Endothelial cell of hepatic sinusoid (primary cell): ENCODE measurements around the gene NR6A1.

Experiments used
- in situ Hi-C: cut with HindIII; loops from 2 replicates; pipeline ENCODE4 v1.10.0; 2017; ENCODE audit warnings: low sequenced_read_pairs

Gene NR6A1

DNA sequence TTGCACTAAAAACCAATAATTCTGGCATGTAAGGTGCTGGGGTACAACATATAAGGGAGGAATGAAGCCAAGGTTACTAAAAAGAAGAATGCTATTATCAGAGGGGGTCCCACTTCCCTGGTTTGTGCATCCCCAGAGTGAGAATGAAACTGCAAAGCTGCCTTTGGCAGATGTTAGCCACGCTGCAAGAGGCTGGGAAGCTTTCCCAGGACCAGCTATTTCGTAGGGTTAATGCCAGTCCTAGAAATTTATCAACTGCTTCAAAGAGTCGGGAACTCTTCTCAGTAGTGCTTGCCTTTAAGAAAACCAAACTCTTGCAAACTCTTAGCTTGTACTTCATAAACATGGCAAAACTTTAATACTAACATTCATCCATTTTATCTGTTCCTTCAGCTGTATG, 176.4 kb downstream of the NR6A1 start:
- in situ Hi-C loops = no loop called here

DNA sequence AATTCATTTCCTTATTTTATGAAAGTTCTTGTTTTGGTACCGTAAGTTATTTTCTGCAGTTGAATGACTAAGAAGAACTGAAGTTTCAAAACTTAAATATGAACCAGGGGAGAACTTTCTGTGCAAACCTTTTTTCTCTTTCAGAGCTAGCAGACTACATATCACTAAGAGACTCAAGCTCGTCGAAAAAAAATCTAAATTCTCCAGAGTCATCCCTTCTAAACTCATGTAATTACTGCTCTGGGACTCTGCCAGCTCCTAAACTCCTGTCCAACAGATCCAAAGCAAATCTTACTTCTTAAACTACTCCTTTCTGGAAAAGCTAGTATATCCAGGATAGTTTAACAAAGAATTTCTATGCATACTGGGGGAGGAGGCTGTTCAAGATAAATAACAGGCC, 176.9 kb downstream of the NR6A1 start:
- in situ Hi-C loops = no loop called here

DNA sequence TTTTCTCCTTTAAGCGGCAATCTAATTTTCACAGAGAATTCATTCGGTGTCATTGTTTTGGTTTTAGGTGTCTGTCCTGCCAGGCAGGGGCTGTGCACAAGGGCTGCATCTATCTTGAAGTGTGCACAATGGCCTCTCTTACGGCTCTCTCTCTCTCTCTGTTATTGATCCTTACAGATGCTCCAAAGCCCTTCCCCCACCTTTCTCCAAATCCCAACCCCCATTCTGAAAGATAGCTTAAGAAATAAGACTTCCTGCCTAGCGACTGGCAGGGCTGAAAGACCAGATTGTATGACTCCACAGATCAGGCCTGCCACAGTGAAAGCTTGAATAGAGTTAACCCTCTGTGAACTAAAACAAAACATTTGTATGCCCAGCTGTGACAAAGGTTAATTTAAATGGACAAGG, 177.5 kb downstream of the NR6A1 start:
- in situ Hi-C loops = no loop called here

DNA sequence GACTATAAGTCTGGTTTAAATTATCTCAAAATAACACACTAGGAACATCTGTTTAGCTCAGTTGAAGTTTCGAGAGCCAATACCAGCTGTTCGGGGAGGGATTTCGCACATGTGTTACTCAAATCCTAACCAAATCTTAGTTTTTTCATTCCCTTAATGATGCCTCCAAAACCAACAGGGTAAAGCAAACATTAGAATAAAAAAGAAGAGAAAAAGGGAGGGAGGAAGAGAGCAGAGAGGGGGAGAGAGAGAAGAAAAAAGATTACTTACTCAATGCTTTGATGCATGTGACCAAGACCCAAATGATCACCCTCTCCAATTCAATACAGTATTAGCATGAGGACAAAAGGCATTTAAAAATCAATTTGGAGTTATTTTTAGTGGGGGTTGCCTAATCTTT, 177.9 kb downstream of the NR6A1 start:
- in situ Hi-C loops = no loop called here

DNA sequence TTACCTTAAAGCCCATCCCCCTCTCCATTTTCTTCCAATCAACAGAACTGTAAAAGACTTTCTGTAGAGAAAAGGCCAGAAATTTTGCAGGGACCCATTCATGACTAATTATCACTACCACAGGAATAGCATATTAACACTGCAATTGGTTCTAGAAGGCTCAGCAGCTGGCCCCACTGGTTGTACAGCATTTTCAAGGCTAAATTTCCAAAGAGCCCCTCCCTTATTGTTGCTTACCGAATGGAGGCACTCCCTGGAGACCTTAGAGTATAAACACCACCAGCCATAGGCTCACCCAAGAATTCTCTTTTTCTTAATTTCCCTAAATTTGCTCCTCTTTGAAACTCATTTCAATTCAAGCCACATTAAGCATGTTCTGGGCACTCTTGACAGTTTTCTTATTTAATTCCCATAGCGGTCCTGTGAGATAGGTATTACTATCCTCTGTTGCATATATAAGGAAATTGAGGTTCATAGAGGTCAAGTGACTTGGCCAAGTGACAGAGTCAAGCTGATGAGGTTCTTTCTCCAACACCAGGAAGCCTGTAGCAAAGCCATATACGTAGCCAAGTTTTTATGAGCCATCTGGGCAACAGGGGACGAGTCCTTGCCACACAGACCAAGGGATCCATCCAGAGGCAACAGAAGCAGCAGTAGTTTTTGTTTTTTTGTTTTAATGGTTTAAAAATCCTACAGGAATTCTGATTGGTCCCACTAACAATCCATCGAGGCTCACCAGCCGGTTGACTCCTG, 180.0 kb downstream of the NR6A1 start:
- in situ Hi-C loops = no loop called here

DNA sequence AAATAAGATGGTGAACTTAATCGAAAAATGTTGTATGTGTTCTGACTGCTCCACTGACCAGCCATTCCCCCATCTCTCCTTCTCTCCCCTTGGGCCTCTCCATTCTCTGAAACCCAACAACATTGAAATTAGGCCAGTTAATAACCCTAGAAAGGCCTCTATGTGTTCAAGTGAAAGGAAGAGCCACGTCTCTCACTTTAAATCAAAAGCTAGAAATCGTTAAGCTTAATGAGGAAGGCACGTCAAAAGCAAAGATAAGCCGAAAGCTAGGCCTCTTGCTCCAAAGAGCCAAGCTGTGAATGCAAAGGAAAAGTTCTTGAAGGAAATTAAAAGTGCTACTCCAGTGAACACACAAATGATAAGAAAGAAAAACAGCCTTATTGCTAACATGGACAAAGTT, 186.5 kb downstream of the NR6A1 start:
- in situ Hi-C loops = no loop called here

DNA sequence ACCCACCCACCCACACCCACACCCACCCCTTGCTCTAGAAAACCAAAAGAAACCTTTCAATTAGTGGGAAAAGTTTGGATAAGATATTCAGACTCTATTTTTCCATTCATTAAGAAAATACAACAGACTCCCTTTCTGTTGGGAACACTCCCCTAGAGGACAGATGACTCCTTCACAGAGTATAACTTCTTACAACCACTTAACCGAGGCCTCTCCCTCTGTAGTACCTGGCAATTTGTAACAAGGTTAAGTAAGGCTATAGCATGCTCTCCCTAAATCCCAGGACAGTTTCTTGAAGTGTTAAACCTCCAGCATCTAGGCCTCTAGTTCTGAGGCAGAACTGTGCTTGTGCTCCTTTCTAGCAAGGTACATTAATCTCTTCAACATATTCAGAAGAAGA, 188.0 kb downstream of the NR6A1 start:
- in situ Hi-C loops = no loop called here

DNA sequence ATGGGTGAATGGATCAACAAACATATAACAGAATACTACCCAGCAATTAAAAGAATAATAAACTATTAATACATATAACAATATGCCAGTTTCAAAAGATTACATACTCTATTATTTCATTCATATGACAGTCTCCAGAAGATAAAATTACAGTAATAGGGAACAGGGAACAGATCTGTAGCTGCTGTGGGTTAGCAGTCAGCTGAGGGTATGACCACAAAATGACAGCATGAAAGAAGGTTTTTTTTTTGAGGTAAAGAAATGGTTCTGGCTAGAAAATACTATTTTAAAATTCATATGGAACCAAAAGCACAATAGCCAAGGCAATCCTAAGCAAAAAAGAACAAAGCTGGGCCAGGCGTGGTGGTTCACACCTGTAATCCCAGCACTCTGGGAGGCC, 190.9 kb downstream of the NR6A1 start:
- in situ Hi-C loops = no loop called here

DNA sequence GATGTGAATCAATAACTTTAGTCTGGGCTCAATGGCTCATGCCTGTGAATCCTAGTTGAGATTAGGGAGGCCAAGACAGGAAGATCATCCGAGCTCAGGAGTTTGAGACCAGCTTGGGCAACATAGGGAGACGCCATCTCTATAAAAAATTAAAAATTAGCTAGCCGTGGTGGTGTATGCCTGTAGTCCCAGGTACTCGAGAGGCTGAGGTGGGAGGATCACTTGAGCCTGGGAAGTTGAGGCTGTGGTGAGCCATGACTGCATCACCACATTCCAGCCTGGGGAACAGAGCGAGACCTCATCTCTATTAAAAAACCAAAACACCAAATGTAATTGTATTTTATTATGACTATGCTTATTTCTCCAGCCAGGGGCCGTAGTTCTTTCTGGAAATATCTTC, 194.4 kb downstream of the NR6A1 start:
- in situ Hi-C loops = no loop called here

DNA sequence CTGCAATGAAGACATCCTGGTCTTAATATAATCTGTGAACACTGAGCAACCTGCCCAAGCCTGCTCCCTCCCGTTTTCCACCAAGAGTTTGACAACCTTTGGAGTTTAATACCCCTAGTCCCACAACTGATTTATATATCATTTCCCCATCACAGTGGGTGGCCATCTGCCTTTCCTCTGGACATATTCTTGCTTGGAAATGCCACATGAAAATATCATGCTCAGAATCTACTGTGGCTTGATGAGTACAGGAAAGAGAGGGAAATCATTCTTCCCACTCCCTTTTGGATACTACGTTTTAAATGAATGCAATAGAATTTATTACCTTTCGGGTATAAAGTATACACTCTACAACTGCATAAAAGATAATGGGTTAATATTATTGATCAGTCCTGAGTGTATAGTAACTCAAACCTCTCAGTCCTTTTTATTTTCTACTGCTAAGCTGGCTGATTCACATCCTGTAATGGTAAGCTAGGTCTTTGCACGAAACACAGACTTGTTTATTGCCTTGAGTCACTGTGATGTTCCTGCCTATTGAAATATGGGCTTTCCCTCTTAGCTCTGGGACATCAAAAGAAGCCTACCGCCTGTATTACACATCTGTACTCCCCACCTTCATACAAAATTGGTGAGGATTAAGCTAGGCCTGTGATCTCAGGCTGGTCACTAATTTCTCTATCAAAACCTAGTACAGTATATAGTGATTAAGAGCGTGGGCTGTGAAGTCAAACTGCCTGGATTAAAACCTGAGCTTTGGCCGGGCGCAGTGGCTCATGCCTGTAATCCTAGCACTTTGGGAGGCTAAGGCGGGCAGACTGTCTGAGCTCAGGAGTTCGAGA, 196.4 kb downstream of the NR6A1 start:
- in situ Hi-C loops = loop anchor here (5.0 kb wide), 1 partner anchor 37 kb away; no protein-coding TSS in a partner anchor

DNA sequence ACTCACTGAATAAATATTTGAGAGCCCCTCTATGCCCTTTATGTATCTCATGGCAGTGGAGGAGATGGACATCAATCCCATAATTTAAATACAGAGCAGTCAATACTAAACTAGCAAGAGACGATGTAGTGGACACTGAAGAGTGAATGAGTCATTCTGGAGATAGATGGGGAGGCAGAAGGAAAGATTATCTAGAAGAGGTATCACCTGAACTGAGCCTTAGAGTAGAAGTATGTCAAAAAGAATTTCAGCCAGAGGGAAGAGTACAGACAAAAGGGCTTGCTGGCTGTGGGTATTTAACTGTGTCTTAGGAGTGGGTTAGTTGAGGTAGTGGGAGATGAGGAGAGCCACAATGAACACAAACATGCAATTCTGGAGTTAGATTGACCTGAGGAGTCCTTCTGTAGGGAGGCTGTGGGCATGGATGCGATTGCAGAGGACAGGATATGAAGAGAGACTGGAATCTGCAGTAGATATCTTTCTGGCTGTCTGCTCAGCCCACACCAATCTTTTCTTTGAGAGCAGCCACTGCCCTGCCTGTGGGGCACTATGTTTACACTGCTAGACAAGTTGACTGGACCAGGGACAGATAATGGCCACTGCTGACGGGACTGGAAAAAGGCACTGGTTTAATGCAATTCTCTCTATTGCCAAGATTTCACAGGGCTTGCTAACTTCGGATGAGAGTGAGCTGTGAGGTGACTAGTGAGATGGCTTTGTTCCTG, 200.0 kb downstream of the NR6A1 start:
- in situ Hi-C loops = loop anchor here (5.0 kb wide), 1 partner anchor 34 kb away; no protein-coding TSS in a partner anchor

DNA sequence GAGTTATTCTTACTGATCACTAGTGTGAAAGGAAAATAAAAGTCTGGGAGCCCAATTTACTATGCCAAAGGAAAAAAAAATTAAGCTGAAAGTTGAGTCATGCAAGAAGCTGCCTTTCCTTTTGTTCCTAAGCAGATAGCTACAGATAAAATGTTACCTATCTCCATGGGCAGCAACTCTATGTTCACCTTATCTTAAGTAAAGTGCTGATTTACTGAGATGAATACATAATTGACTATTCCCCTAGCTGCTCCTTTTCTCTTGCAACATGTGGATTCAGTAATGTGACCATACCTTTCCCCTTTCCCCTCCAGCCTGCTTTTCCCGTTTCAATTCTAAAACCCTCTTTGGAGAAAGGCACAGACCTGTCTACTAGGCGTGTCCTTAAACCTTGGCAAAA, 201.2 kb downstream of the NR6A1 start:
- in situ Hi-C loops = loop anchor here (5.0 kb wide), 1 partner anchor 33 kb away; no protein-coding TSS in a partner anchor

DNA sequence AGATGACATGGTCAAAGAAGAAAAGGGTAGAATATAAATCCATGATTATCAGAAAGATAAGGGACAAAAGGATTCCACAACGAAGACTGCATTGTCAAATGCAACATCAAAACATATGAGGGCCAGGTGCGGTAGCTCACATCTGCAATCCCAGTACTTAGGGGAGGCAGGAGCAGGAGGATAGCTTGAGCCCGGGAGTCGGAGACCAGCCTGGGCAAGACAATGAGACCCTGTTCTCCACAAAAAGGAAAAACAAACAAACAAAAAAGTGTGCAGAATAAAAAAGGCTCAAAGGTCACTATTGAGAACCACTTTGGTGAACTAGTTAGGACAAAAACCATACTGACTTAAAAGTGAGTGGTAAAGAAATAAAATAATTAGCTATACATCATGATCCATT, 203.7 kb downstream of the NR6A1 start:
- in situ Hi-C loops = no loop called here

DNA sequence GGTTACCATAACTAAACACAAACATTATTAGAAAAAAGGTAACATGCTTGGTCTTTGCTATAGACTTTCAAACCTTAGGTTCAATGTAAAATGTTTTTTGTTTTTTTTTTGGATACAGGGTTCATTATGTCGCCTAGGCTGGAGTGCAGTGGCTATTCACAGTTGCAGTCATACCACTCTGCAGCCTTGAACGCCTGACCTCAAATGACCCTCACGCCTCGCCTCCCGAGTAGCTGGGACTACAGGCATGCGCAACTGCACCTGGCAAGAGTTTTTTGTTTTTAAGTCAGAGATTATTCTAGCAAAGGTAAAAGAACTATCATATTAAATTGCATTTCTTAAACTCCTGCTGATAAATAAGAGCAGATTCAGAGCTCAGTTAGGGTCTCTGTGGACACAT, 208.8 kb downstream of the NR6A1 start:
- in situ Hi-C loops = no loop called here

DNA sequence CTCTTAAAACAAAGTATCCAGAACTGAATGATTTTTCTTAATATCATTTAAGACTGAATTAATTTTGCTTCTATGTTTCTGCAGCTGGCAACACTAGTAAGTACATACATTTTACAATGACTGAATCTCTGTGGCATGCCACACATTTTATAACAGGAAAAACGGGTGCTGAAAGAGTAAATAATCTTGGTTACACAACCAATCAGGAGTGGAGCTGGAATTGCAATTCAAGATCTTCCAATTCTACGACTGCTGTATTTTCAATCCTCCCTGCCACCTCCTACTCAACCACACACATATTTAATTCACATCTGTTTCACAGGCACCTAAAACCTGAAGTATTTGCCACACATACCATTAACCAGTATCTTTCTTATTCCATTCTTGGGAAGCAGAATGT, 211.2 kb downstream of the NR6A1 start:
- in situ Hi-C loops = loop anchor here (5.0 kb wide), 1 partner anchor 43 kb away; no protein-coding TSS in a partner anchor

DNA sequence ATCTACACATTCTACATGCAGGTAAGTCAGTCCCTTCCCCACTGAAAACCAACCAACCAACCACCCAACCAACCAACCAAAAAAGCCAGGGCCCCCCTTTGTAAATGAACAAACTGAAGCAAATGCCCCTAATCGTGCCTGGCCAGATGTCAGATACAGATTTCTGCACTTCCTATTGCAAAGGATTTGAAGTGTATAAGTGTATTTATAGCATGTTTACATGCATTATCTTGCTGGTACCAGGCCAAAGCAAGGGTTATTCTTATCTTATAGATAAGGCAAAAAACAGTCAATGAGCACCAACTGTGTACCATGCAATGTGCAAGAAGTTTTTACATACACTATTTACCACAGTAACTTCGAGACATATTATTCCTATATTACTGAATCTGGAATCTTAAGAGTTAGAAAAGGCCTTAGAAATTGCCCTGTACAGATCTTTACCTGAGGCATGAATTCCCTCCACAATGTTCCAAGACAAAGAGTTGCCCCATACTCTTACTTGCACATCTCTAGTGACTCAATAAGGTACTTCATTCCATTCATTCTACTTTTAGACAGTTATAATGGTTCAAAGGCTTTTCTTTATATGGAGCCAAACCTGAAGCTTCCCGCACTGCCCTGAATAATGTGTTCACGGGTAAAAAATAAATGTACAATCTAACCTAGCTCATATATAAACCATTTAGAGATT, 212.2 kb downstream of the NR6A1 start:
- in situ Hi-C loops = loop anchor here (5.0 kb wide), 1 partner anchor 42 kb away; no protein-coding TSS in a partner anchor

DNA sequence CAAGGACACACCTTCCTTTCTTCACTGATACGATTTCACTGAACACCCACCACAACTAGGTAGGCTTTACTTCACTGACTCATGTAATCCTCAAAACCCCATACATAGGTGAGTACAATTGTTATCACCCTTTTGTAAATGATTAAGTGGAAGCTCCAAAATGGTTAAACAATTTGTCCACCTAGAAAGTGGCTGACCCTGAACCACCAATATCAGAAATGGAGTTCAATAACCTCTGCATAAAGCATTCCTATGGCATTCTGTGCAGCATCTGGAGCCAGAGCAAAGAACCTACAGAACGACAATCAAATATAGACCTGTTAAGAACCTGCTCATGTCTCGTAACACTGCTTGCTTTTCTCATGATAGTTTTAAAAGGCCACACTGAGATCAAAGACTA, 213.2 kb downstream of the NR6A1 start:
- in situ Hi-C loops = loop anchor here (5.0 kb wide), 1 partner anchor 41 kb away; no protein-coding TSS in a partner anchor

DNA sequence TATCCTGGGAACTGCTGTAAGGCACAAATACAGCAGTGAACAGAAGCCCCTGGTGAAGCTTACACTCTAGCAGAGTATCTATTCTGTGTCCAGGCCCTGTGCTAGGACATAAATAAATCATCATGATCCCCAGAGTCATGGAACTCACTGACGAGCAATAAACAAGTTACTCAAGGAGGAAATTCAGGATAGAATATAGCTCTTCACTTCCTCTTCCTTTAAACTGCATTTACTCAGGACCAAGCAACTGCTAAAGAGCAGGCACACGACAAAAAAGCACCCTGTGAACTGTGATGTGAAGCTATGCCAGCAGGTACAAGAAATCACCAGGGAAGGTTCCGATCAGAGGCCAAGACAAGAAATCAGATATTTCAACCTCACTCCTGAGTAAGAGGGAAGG, 216.1 kb downstream of the NR6A1 start:
- in situ Hi-C loops = loop anchor here (5.0 kb wide), 1 partner anchor 38 kb away; no protein-coding TSS in a partner anchor

DNA sequence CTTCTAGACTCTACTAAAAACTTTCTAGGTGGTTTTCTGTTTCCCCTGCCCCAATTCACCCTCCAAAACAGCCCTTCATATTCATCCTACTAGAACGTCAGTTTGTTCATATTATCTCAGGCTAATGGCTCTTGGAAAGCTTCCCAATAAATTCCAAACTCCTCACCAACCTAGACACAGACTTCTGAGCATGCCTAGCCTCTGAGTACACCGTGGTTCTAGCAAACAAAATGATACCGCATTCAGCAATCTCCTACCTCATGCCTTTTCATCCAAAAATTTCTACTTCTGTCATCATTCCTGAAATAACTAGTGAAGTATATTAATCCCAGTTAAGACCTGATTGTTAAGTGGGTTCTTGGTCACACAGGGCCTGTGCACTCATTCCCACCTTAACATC, 217.4 kb downstream of the NR6A1 start:
- in situ Hi-C loops = loop anchor here (5.0 kb wide), 1 partner anchor 174 kb away; no protein-coding TSS in a partner anchor

DNA sequence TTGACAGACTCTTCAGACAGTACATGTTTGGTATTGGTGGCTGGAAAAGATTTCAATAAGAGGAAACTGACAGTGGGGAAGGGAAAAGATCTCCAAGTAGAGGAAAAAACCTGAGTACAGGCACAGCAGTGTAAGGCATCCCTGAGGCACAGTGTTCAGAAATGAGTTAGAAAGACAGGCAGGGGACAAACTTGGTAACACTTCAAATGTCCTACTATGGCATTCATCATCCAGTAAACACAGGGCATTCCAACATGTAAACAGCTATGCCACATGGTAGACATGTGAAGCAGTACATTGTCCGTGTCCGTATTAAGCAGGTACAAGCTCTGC, 218.9 kb downstream of the NR6A1 start:
- in situ Hi-C loops = loop anchor here (5.0 kb wide), 1 partner anchor 175 kb away; no protein-coding TSS in a partner anchor
